GM12878 (cell line): ENCODE results near the gene SPATA3. TPM values are rescaled to one million over a fixed set of nuclear protein-coding genes. Genes with fewer than 3 reads are reported as not detected.
"Not testable (repeated sequence)": the region's sequence is repeated elsewhere in the genome, so short reads cannot be mapped to it uniquely, and the experiment has no call there.

ENCODE experiments used
- ATAC-seq: fragments of 200-7000 bp; cut with Tn5 transposase; 3 replicates; pipeline ENCODE4 v1.9.1; 2020; ENCODE audit warnings: mild to moderate bottlenecking, moderate library complexity
- BruUV-seq: library from RNA; stranded (reverse); fragments of 400-500 nt; replicated peaks from 2 replicates; lab custom pipeline; 2021; lab: Mats Ljungman, UMichigan
- CTCF ChIA-PET: fragments of 300-600 bp; sonication (Branson Sonifier 250); formaldehyde crosslinking; extraction: SDS; loops from one replicate; lab custom pipeline; 2021; ENCODE audit warnings: inconsistent platforms; lab: Yijun Ruan, JAX
- POLR2A ChIA-PET: fragments of 350-600 bp; formaldehyde crosslinking; extraction: SDS; loops from one replicate; lab custom pipeline; 2021; ENCODE audit warnings: inconsistent platforms; lab: Charles Lee
- RAD21 ChIA-PET: fragments of 300-600 bp; sonication (Branson Sonifier 250); formaldehyde crosslinking; loops from one replicate; lab custom pipeline; 2023; ENCODE audit warnings: antibody characterized with exemption; ENCODE audit not compliant: unreplicated experiment; lab: Charles Lee
- SMC1A ChIA-PET: fragments of 300-600 bp; sonication (Branson Sonifier 250); formaldehyde crosslinking; loops from one replicate; lab custom pipeline; 2023; ENCODE audit not compliant: unreplicated experiment, uncharacterized antibody; lab: Charles Lee
- DNase-seq: peaks from one replicate; pipeline ENCODE4 v3.0.0-alpha.2; 2011; ENCODE audit warnings: low read depth, low spot score
- FAIRE-seq: peaks from 3 replicates; lab custom pipeline; 2011; peaks lifted over from hg19 to GRCh38; lab: Jason Lieb, UNC
- H2AFZ ChIP-seq: 2 replicates; pipeline ENCODE4 v1.6.0; 2011; ENCODE audit warnings: low read depth, low read length, control low read depth; ENCODE audit not compliant: control insufficient read depth
- H3K27ac ChIP-seq: 2 replicates; pipeline ENCODE4 v1.5.1; 2011; ENCODE audit warnings: control low read depth; ENCODE audit not compliant: control insufficient read depth, insufficient read depth
- H3K27me3 ChIP-seq, 2 experiments: replicated peaks in 1 of 2; 2 replicates each; pipeline versions ENCODE4 v1.6.0 to v1.6.1; 2011; ENCODE audit warnings: low read length in 1 of 2; ENCODE audit not compliant: control insufficient read depth in 2 of 2, insufficient read depth in 2 of 2
- H3K36me3 ChIP-seq, 2 experiments: 2 replicates each; pipeline ENCODE4 v1.5.1; 2011; ENCODE audit warnings: low read length in 1 of 2; ENCODE audit not compliant: control insufficient read depth in 2 of 2, insufficient read depth in 2 of 2
- H3K4me1 ChIP-seq: 2 replicates; pipeline ENCODE4 v1.6.1; 2011; ENCODE audit warnings: mild to moderate bottlenecking, low read length, moderate library complexity, mixed read lengths; ENCODE audit not compliant: control insufficient read depth, insufficient read depth
- H3K4me2 ChIP-seq: 2 replicates; pipeline ENCODE4 v1.6.0; 2011; ENCODE audit warnings: control low read depth; ENCODE audit not compliant: control insufficient read depth, insufficient read depth
- H3K4me3 ChIP-seq: fragments of 200-600 bp; sonication (generic); 2 replicates; pipeline ENCODE4 v1.5.1; 2016
- H3K79me2 ChIP-seq: 2 replicates; pipeline ENCODE4 v1.6.0; 2011; ENCODE audit warnings: low read length; ENCODE audit not compliant: control insufficient read depth, insufficient read depth
- H3K9ac ChIP-seq: 2 replicates; pipeline ENCODE4 v1.8.0; 2011; ENCODE audit warnings: low read length, control low read depth, mixed read lengths; ENCODE audit not compliant: control insufficient read depth, insufficient read depth
- H3K9me3 ChIP-seq: replicated peaks from 3 replicates; pipeline ENCODE4 v1.5.1; 2011; ENCODE audit warnings: mild to moderate bottlenecking, low read length; ENCODE audit not compliant: control insufficient read depth, insufficient read depth
- H4K20me1 ChIP-seq: 2 replicates; pipeline ENCODE4 v1.6.0; 2011; ENCODE audit not compliant: control insufficient read depth, insufficient read depth
- BACH1 ChIP-seq: fragments of 450-650 bp; IDR thresholded peaks from 2 replicates; pipeline ENCODE4 v1.6.1; 2017; ENCODE audit warnings: mild to moderate bottlenecking, borderline replicate concordance
- CHD4 ChIP-seq: fragments of 200-600 bp; sonication (generic); IDR thresholded peaks from 2 replicates; pipeline ENCODE4 v1.6.1; 2016; ENCODE audit warnings: mild to moderate bottlenecking
- E2F8 ChIP-seq: fragments of 450-650 bp; IDR thresholded peaks from 2 replicates; pipeline ENCODE4 v1.6.1; 2018; ENCODE audit warnings: mild to moderate bottlenecking, low read depth, moderate library complexity; ENCODE audit not compliant: partially characterized antibody
- IKZF2 ChIP-seq, 2 experiments: fragments of 450-650 bp; IDR thresholded peaks; 2 replicates each; pipeline ENCODE4 v1.6.1; 2017; ENCODE audit warnings: mild to moderate bottlenecking in 2 of 2, moderate library complexity in 2 of 2
- KAT2A ChIP-seq: conservative IDR thresholded peaks from 2 replicates; pipeline ENCODE4 v1.6.1; 2011; ENCODE audit warnings: low read depth, low read length; ENCODE audit not compliant: control insufficient read depth
- PAX8 ChIP-seq: fragments of 450-650 bp; IDR thresholded peaks from 2 replicates; pipeline ENCODE4 v1.6.1; 2017; ENCODE audit warnings: mild to moderate bottlenecking, moderate library complexity
- USF1 ChIP-seq: IDR thresholded peaks from 2 replicates; pipeline ENCODE4 v1.6.1; 2011; ENCODE audit warnings: borderline replicate concordance, low read depth, mild to moderate bottlenecking, moderate library complexity, mixed read lengths, low read length; ENCODE audit not compliant: insufficient read depth; ENCODE audit errors: extremely low read length
- ZSCAN29 ChIP-seq: fragments of 450-650 bp; IDR thresholded peaks from 2 replicates; pipeline ENCODE4 v1.6.1; 2017; ENCODE audit warnings: mild to moderate bottlenecking, moderate library complexity
- WGBS: methylation state at CpG from one replicate; pipeline ENCODE4 v1.1.6; 2016; ENCODE audit warnings: low lambda C conversion rate; ENCODE audit not compliant: insufficient replicate concordance, insufficient coverage; ENCODE audit errors: missing lambda C conversion rate; 5-methylcytosine and 5-hydroxymethylcytosine counted together
- in situ Hi-C: fragments of 300-500 bp; cut with MboI; formaldehyde crosslinking; loops from 9 replicates; pipeline ENCODE4 v1.14.3; 2018; ENCODE audit warnings: mixed read lengths
- intact Hi-C: fragments of 100-400 bp; cut with micrococcal nuclease; formaldehyde crosslinking; loops from one replicate; pipeline ENCODE4 v1.14.2; 2022; ENCODE audit not compliant: unreplicated experiment
- polyA plus RNA-seq, 11 experiments: library from polyadenylated mRNA; depleted of rRNA in 4 of 11; unstranded in 6 of 11; stranded (reverse) in 5 of 11; fragments of >200 nt; fragmentation: Nextera tagmentation in 4 of 11; fragmentation: Illumina TruSeq in 1 of 11; extraction: Ambion mirVana in 4 of 11; extraction: Trizol in 1 of 11; gene quantifications; 1 replicate in 1 of 11; 2 replicates in 10 of 11; pipeline versions ENCODE4 v1.2.1 to v1.2.3, GENCODE V29; 2011 to 2016; ENCODE audit warnings: inconsistent platforms in 2 of 11, missing spikeins in 2 of 11, low read depth in 1 of 11
- total RNA-seq, 4 experiments: library from RNA; depleted of rRNA in 3 of 4; stranded (reverse); fragments of >200 nt in 3 of 4; fragmentation: Illumina TruSeq in 1 of 4; extraction: Trizol in 1 of 4; gene quantifications; 2 replicates each; pipeline versions ENCODE4 v1.2.1 to v1.2.3, GENCODE V29; 2013 to 2021
- TF ChIP-seq, protein P1 (sequence below): fragments of 450-650 bp; conservative IDR thresholded peaks from 2 replicates; pipeline ENCODE4 v1.6.1; 2017; ENCODE audit warnings: mild to moderate bottlenecking, moderate library complexity

Gene SPATA3
- total and polyA plus RNA-seq, 10 of the 15 experiments (the other 5 are each of a cell fraction or from before 2014, with no cell fraction given) = not detected

DNA sequence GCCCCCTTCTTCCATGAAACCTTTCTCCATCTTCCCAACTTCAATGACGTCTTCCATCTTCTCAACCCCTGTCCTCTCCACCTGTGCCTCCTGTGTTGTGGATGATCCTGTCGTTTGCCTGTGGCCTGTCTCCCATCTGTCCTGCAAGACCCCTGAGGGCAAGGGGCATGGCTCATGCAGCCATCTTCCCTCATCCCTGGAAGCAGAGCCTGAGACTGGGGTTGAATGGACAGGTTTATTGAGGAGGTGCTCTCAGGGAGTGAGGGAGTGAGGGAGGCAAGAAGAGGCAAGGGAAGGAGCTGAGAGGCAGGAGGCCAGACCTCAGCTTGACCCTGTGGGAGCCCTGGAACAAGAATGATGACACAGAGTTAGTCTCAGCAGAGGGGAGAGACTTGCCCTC is 7.3 kb downstream of the SPATA3 start:
- intact Hi-C loops = no loop called here
- no peaks in the 10 kb centered on the region for H3K36me3 ChIP-seq
- H3K4me3 ChIP-seq = no peak overlapping the region
- no peak for TF ChIP-seq IKZF2 (IDR thresholded peaks at IDR 0.05)
- no peak for TF ChIP-seq USF1
- no peak for TF ChIP-seq KAT2A
- no peak for TF ChIP-seq PAX8
- no peak for TF ChIP-seq CHD4
- TF ChIP-seq, protein P1, sequence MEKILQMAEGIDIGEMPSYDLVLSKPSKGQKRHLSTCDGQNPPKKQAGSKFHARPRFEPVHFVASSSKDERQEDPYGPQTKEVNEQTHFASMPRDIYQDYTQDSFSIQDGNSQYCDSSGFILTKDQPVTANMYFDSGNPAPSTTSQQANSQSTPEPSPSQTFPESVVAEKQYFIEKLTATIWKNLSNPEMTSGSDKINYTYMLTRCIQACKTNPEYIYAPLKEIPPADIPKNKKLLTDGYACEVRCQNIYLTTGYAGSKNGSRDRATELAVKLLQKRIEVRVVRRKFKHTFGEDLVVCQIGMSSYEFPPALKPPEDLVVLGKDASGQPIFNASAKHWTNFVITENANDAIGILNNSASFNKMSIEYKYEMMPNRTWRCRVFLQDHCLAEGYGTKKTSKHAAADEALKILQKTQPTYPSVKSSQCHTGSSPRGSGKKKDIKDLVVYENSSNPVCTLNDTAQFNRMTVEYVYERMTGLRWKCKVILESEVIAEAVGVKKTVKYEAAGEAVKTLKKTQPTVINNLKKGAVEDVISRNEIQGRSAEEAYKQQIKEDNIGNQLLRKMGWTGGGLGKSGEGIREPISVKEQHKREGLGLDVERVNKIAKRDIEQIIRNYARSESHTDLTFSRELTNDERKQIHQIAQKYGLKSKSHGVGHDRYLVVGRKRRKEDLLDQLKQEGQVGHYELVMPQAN = no peak
- TF ChIP-seq BACH1 = no peak
- TF ChIP-seq ZSCAN29 = no peak
- TF ChIP-seq E2F8 = no peak
- in situ Hi-C loops = no loop called here
- H3K4me2 ChIP-seq = no peak overlapping the region
- H3K79me2 ChIP-seq = no peaks in the 10 kb centered on the region
- ATAC-seq (no peak), FAIRE-seq (no peak), DNase-seq (no peak)
- CTCF ChIA-PET = no interaction called here
- H3K4me1 ChIP-seq = no peaks in the 10 kb centered on the region
- peaks cover 0 to 1% of the 10 kb centered on the region in 2 experiments; a peak in 2 of 4 replicates for H3K27me3 ChIP-seq
- RAD21 ChIA-PET = no interaction called here
- BruUV-seq = no TSS peak
- WGBS = 35% methylated on average over 2 of the region's 2 CpGs
- H3K9ac ChIP-seq = no peak overlapping the region
- SMC1A ChIA-PET = no interaction called here
- no peaks in the 10 kb centered on the region; the same call in 2 of the 3 replicates for H3K9me3 ChIP-seq
- H3K27ac ChIP-seq = no peak overlapping the region
- POLR2A ChIA-PET = no interaction called here
- H2AFZ ChIP-seq = no peak overlapping the region
- no peaks in the 10 kb centered on the region for H4K20me1 ChIP-seq

DNA sequence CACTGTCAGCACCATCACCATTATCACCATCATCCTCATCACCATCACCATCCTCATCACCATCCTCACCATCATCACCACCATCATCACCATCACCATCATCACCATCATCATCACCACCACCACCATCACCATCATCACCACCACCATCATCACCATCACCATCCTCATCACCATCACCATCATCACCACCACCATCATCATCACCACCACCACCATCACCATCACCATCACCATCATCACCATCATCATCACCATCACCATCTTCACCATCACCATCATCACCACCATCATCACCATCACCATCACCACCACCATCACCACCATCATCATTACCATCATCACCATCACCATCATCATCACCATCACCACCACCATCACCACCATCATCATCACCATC is 9.0 kb downstream of the SPATA3 start:
- FAIRE-seq, CTCF ChIA-PET, SMC1A ChIA-PET: not testable (repeated sequence)

More for the DNA sequence above, 9.0 kb downstream of the SPATA3 start:
- in situ Hi-C loops, H3K4me1 ChIP-seq, H3K9ac ChIP-seq, H3K9me3 ChIP-seq, H4K20me1 ChIP-seq, RAD21 ChIA-PET, DNase-seq, H3K4me3 ChIP-seq, H3K27me3 ChIP-seq, H3K36me3 ChIP-seq, intact Hi-C loops, H3K4me2 ChIP-seq, ATAC-seq, H2AFZ ChIP-seq, BruUV-seq, H3K79me2 ChIP-seq, H3K27ac ChIP-seq: not testable (repeated sequence)
- POLR2A ChIA-PET = interaction anchor here (0.6 kb wide), 1 partner anchor 10 kb away, joined by 5 read pairs; no protein-coding TSS in a partner anchor
